H1 (cell line): ENCODE results near the gene URB2. TPM values are rescaled to one million over a fixed set of nuclear protein-coding genes. Genes with fewer than 3 reads are reported as not detected.

Source experiments
- CTCF ChIA-PET: fragments of 300-600 bp; sonication (Branson Sonifier 250); formaldehyde crosslinking; loops from one replicate; lab custom pipeline; 2021; ENCODE audit not compliant: partially characterized antibody; lab: Charles Lee
- POLR2A ChIA-PET: fragments of 300-600 bp; sonication (Branson Sonifier 250); formaldehyde crosslinking; loops from one replicate; lab custom pipeline; 2021; ENCODE audit warnings: inconsistent platforms; ENCODE audit not compliant: partially characterized antibody; lab: Charles Lee
- DNase-seq, 2 experiments: peaks; one replicate each; pipeline versions ENCODE4 v3.0.0 to v3.0.0-alpha.2; 2010 to 2022; ENCODE audit warnings: low spot score in 2 of 2, low read depth in 1 of 2, mixed read lengths in 1 of 2
- FAIRE-seq: peaks from 2 replicates; lab custom pipeline; 2011; peaks lifted over from hg19 to GRCh38; lab: Jason Lieb, UNC
- H2AFZ ChIP-seq: 2 replicates; pipeline ENCODE4 v1.8.1; 2012; ENCODE audit warnings: low read length, inconsistent platforms
- H2AK5ac ChIP-seq: 2 replicates; pipeline ENCODE4 v1.6.1; 2013; ENCODE audit warnings: low read depth, low read length
- H2BK120ac ChIP-seq: replicated peaks from 2 replicates; pipeline ENCODE3; 2013; ENCODE audit warnings: low read depth, low read length, inconsistent platforms
- H2BK12ac ChIP-seq: 2 replicates; pipeline ENCODE4 v1.6.1; 2013; ENCODE audit warnings: low read depth, low read length
- H2BK15ac ChIP-seq: 2 replicates; pipeline ENCODE4 v1.6.1; 2013; ENCODE audit warnings: low read length
- H2BK20ac ChIP-seq: 2 replicates; pipeline ENCODE4 v1.6.1; 2013; ENCODE audit warnings: low read length
- H2BK5ac ChIP-seq: 2 replicates; pipeline ENCODE4 v1.6.1; 2013; ENCODE audit warnings: low read depth, low read length
- H3K14ac ChIP-seq: 2 replicates; pipeline ENCODE4 v1.6.1; 2013; ENCODE audit warnings: inconsistent platforms; ENCODE audit not compliant: insufficient read length
- H3K18ac ChIP-seq: 2 replicates; pipeline ENCODE4 v1.6.1; 2013; ENCODE audit warnings: low read length; ENCODE audit errors: extremely low read depth
- H3K23ac ChIP-seq: 2 replicates; pipeline ENCODE4 v1.6.1; 2013; ENCODE audit warnings: inconsistent platforms; ENCODE audit not compliant: insufficient read length
- H3K23me2 ChIP-seq: 2 replicates; pipeline ENCODE4 v1.6.1; 2013; ENCODE audit warnings: low read depth, low read length
- H3K27ac ChIP-seq: 2 replicates; pipeline ENCODE4 v1.6.1; 2011; ENCODE audit warnings: low read depth, low read length, inconsistent platforms
- H3K27me3 ChIP-seq, 4 experiments: replicated peaks in 1 of 4; 1 replicate in 1 of 4; 2 replicates in 3 of 4; pipeline versions ENCODE4 v1.6.1 to v1.8.1; 2011 to 2013; ENCODE audit warnings: low read length in 3 of 4, mild to moderate bottlenecking in 3 of 4, inconsistent platforms in 2 of 4, mixed read lengths in 2 of 4, moderate library complexity in 1 of 4; ENCODE audit not compliant: control insufficient read depth in 3 of 4, insufficient read depth in 3 of 4; ENCODE audit errors: extremely low read depth in 1 of 4
- H3K36me3 ChIP-seq, 4 experiments: 2 replicates each; pipeline versions ENCODE4 v1.6.1 to v1.8.1; 2011 to 2013; ENCODE audit warnings: mild to moderate bottlenecking in 4 of 4, low read length in 3 of 4, moderate library complexity in 2 of 4, control low read depth in 1 of 4, inconsistent platforms in 1 of 4; ENCODE audit not compliant: insufficient read depth in 4 of 4, control insufficient read depth in 2 of 4
- H3K4ac ChIP-seq: replicated peaks from 2 replicates; pipeline ENCODE3; 2013; ENCODE audit warnings: low read length, low read depth, mixed read lengths, inconsistent platforms; ENCODE audit not compliant: insufficient read length
- H3K4me1 ChIP-seq, 4 experiments: replicated peaks in 1 of 4; 1 replicate in 1 of 4; 2 replicates in 3 of 4; pipeline versions ENCODE4 v1.6.1 to v1.8.1; 2011 to 2013; ENCODE audit warnings: low read length in 3 of 4, inconsistent platforms in 2 of 4, mixed read lengths in 1 of 4; ENCODE audit not compliant: insufficient read depth in 4 of 4, control insufficient read depth in 3 of 4
- H3K4me2 ChIP-seq, 2 experiments: 2 replicates each; pipeline versions ENCODE4 v1.6.1 to v1.8.1; 2011 to 2013; ENCODE audit warnings: low read depth in 2 of 2, low read length in 2 of 2, control low read depth in 1 of 2, inconsistent platforms in 1 of 2, mild to moderate bottlenecking in 1 of 2; ENCODE audit not compliant: insufficient read depth in 1 of 2
- H3K4me3 ChIP-seq, 4 experiments: fragments of 200-600, 300-600 bp in 1 of 4; sonication (generic), shearing (Covaris generic), sonication (Bioruptor Twin) in 1 of 4; 2 replicates each; pipeline versions ENCODE4 v1.5.1 to v1.8.1; 2011 to 2016; ENCODE audit warnings: low read length in 4 of 4, low read depth in 3 of 4, control low read depth in 2 of 4, inconsistent platforms in 2 of 4, mild to moderate bottlenecking in 2 of 4, mixed read lengths in 1 of 4, moderate library complexity in 1 of 4; ENCODE audit not compliant: insufficient read depth in 2 of 4; ENCODE audit errors: extremely low read depth in 1 of 4
- H3K56ac ChIP-seq: replicated peaks from 2 replicates; pipeline ENCODE3; 2013; ENCODE audit warnings: low read depth, mild to moderate bottlenecking, mixed read lengths, low read length, inconsistent platforms; ENCODE audit not compliant: insufficient read length
- H3K79me1 ChIP-seq: 2 replicates; pipeline ENCODE4 v1.6.1; 2013; ENCODE audit warnings: low read depth, low read length, control low read depth
- H3K79me2 ChIP-seq, 2 experiments: 2 replicates each; pipeline versions ENCODE4 v1.6.1 to v1.8.1; 2012 to 2013; ENCODE audit warnings: low read length in 2 of 2, mild to moderate bottlenecking in 2 of 2, inconsistent platforms in 1 of 2; ENCODE audit not compliant: insufficient read depth in 2 of 2, control insufficient read depth in 1 of 2
- H3K9ac ChIP-seq, 4 experiments: replicated peaks in 1 of 4; 1 replicate in 1 of 4; 2 replicates in 3 of 4; pipeline versions ENCODE4 v1.6.1 to v1.8.1; 2011 to 2013; ENCODE audit warnings: low read depth in 3 of 4, low read length in 3 of 4, control low read depth in 2 of 4, mild to moderate bottlenecking in 2 of 4, moderate library complexity in 2 of 4, inconsistent platforms in 1 of 4; ENCODE audit errors: extremely low read depth in 1 of 4
- H3K9me3 ChIP-seq, 2 experiments: 2 replicates each; pipeline versions ENCODE4 v1.6.1 to v1.8.1; 2012 to 2013; ENCODE audit warnings: mild to moderate bottlenecking in 2 of 2, moderate library complexity in 2 of 2, control low read depth in 1 of 2, inconsistent platforms in 1 of 2, low read depth in 1 of 2, low read length in 1 of 2, mixed read lengths in 1 of 2; ENCODE audit not compliant: insufficient read depth in 2 of 2
- H4K20me1 ChIP-seq, 2 experiments: replicated peaks in 1 of 2; 2 replicates each; pipeline versions ENCODE3 to v1.8.1; 2011 to 2013; ENCODE audit warnings: inconsistent platforms in 2 of 2, low read length in 2 of 2, mild to moderate bottlenecking in 1 of 2; ENCODE audit not compliant: insufficient read depth in 2 of 2, control insufficient read depth in 1 of 2
- H4K5ac ChIP-seq: 2 replicates; pipeline ENCODE4 v1.6.1; 2013; ENCODE audit warnings: low read length, low read depth, mixed read lengths, inconsistent platforms; ENCODE audit not compliant: insufficient read length
- H4K8ac ChIP-seq: 2 replicates; pipeline ENCODE4 v1.8.0; 2013; ENCODE audit warnings: mild to moderate bottlenecking, moderate library complexity, low read length, inconsistent platforms; ENCODE audit not compliant: insufficient read depth; ENCODE audit errors: extremely low read depth
- H4K91ac ChIP-seq: replicated peaks from 2 replicates; pipeline ENCODE3; 2013; ENCODE audit warnings: low read length, mixed read lengths, inconsistent platforms; ENCODE audit not compliant: insufficient read length
- FOSL1 ChIP-seq: IDR thresholded peaks from 2 replicates; pipeline ENCODE4 v1.6.1; 2011; ENCODE audit warnings: mild to moderate bottlenecking, low read depth, low read length, moderate library complexity; ENCODE audit not compliant: insufficient read depth
- JUND ChIP-seq: IDR thresholded peaks from 2 replicates; pipeline ENCODE4 v1.6.1; 2011; ENCODE audit warnings: mild to moderate bottlenecking, improper control_type of control experiment, low read length
- KDM4A ChIP-seq: IDR thresholded peaks from one replicate; pipeline ENCODE4 v1.7.1; 2012; ENCODE audit warnings: low read depth, mild to moderate bottlenecking, moderate library complexity, low read length, inconsistent platforms; ENCODE audit not compliant: severe bottlenecking
- POU5F1 ChIP-seq: IDR thresholded peaks from 2 replicates; pipeline ENCODE4 v1.6.1; 2011; ENCODE audit warnings: low read depth, mild to moderate bottlenecking, low read length, moderate library complexity
- RAD21 ChIP-seq, 2 experiments: IDR thresholded peaks in 1 of 2; conservative IDR thresholded peaks in 1 of 2; 2 replicates each; pipeline ENCODE4 v1.6.1; 2011; ENCODE audit warnings: low read depth in 2 of 2, low read length in 2 of 2, improper control_type of control experiment in 1 of 2, inconsistent platforms in 1 of 2, mild to moderate bottlenecking in 1 of 2, moderate library complexity in 1 of 2
- SIX5 ChIP-seq: IDR thresholded peaks from 2 replicates; pipeline ENCODE4 v1.6.1; 2011; ENCODE audit warnings: mild to moderate bottlenecking, low read depth, low read length
- SP4 ChIP-seq: IDR thresholded peaks from 2 replicates; pipeline ENCODE4 v1.6.1; 2012; ENCODE audit warnings: low read length, inconsistent platforms
- YY1 ChIP-seq: IDR thresholded peaks from 2 replicates; pipeline ENCODE4 v1.6.1; 2011; ENCODE audit warnings: low read depth, mild to moderate bottlenecking, low read length
- WGBS, 2 experiments: shearing (Covaris generic) in 1 of 2; methylation state at CpG; one replicate each; pipeline versions ENCODE4 v1.1.6 to v1.1.7; 2013 to 2015; ENCODE audit warnings: low lambda C conversion rate in 2 of 2, mixed read lengths in 2 of 2, inconsistent platforms in 1 of 2, low coverage in 1 of 2, missing lambda C conversion rate in 1 of 2; ENCODE audit not compliant: insufficient replicate concordance in 2 of 2, insufficient coverage in 1 of 2, insufficient read length in 1 of 2; ENCODE audit errors: extremely low coverage in 1 of 2, missing lambda C conversion rate in 1 of 2; 5-methylcytosine and 5-hydroxymethylcytosine counted together
- polyA plus RNA-seq, 7 experiments: library from polyadenylated mRNA; depleted of rRNA in 3 of 7; stranded (reverse) in 5 of 7; unstranded in 2 of 7; fragments of >200 nt in 5 of 7; fragments of 200-250 nt in 2 of 7; gene quantifications; 1 replicate in 5 of 7; 2 replicates in 1 of 7; 4 replicates in 1 of 7; pipeline versions ENCODE4 v1.2.1 to v1.2.3, GENCODE V29; 2011 to 2013; ENCODE audit warnings: missing spikeins in 2 of 7, mixed read lengths in 2 of 7
- total RNA-seq: library from RNA; stranded (reverse); fragmentation: NEBNext Ultra II Directional; extraction: Animal tissue kit (Norgen Biotek cat#: 25700); gene quantifications from 2 replicates; pipeline ENCODE4 v1.2.1, GENCODE V29; 2021

Gene URB2
- total and polyA plus RNA-seq, 2 of the 8 experiments (the other 6 are each of a cell fraction or from before 2014, with no cell fraction given), result 13.7 to 33.0 TPM

GRCh38 chr1:229674042-229674441 is 48.0 kb downstream of the URB2 start:
- no peak overlapping the region for H2AK5ac ChIP-seq
- no peaks in the 10 kb centered on the region for H3K4me1 ChIP-seq
- H4K91ac ChIP-seq, result no peak overlapping the region
- POLR2A ChIA-PET, result interaction anchor here (0.5 kb wide), 1 partner anchor 395 kb away, joined by 3 read pairs; no protein-coding TSS in a partner anchor
- no peak overlapping the region; the same call in 1 of the 2 replicates for H3K18ac ChIP-seq
- H4K8ac ChIP-seq, result peak overlapping the region; percentile 22; the same call in 1 of the 2 replicates
- CTCF ChIA-PET, result interaction anchor here (0.7 to 2.6 kb wide), 4 partner anchors 13 to 446 kb away, joined by 3 to 10 read pairs (median 3); no protein-coding TSS in a partner anchor
- H3K79me1 ChIP-seq, result no peaks in the 10 kb centered on the region
- H4K20me1 ChIP-seq, result no peaks in the 10 kb centered on the region
- H3K23me2 ChIP-seq, result no peaks in the 10 kb centered on the region; the same call in 1 of the 2 replicates
- no peak overlapping the region for H4K5ac ChIP-seq
- H3K14ac ChIP-seq, result no peak overlapping the region
- H3K27me3 ChIP-seq, result no peaks in the 10 kb centered on the region
- no peaks in the 10 kb centered on the region for H3K79me2 ChIP-seq
- H3K9ac ChIP-seq, result no peak overlapping the region
- no peak overlapping the region for H3K4ac ChIP-seq
- no peak overlapping the region for H3K27ac ChIP-seq
- no peak overlapping the region for H2BK20ac ChIP-seq
- 82% methylated on average over 5 of the region's 5 CpGs; no CpG with 5 or more reads in 1 of the 2 experiments for WGBS, 2 experiments
- H3K23ac ChIP-seq, result no peak overlapping the region
- no peak overlapping the region for H2AFZ ChIP-seq
- H2BK15ac ChIP-seq, result no peak overlapping the region
- H2BK12ac ChIP-seq, result no peak overlapping the region
- FAIRE-seq (no peak), DNase-seq (no peak)
- H2BK120ac ChIP-seq, result no peak overlapping the region
- no peak overlapping the region for H3K4me2 ChIP-seq
- H3K4me3 ChIP-seq, result no peak overlapping the region
- H3K56ac ChIP-seq, result no peak overlapping the region
- H3K36me3 ChIP-seq, result no peaks in the 10 kb centered on the region
- H3K9me3 ChIP-seq, result no peaks in the 10 kb centered on the region
- H2BK5ac ChIP-seq, result no peak overlapping the region; the same call in 1 of the 2 replicates
- TF ChIP-seq KDM4A (no peak), JUND (no peak), SIX5 (no peak), RAD21 (IDR thresholded peaks at IDR 0.05 in 1 of 2, conservative IDR thresholded peaks at IDR 0.05 in 1 of 2; ENCODE audit: low read depth in 2 of 2, low read length in 2 of 2) (no peak), SP4 (no peak), YY1 (no peak), POU5F1 (no peak), FOSL1 (no peak)
